Measurements from ENCODE around the gene AKAP1.

GRCh38 chr17:57043276-57043675 lies 41.8 kb upstream of the AKAP1 start:
- TF ChIP-seq CTCF (IDR thresholded peaks at IDR 0.05) = no peak
- TF ChIP-seq POLR2A (IDR thresholded peaks at IDR 0.05) = no peak
